Measurements from ENCODE around the gene WNT9A. TPM values are rescaled to one million over a fixed set of nuclear protein-coding genes. Genes with fewer than 3 reads are reported as not detected.

WNT9A gene
- total and polyA plus RNA-seq, 7 experiments from 2014 or later, result 0.29 TPM; not detected in 6

GRCh38 chr1:227924168-227924832 lies 23.4 kb downstream of the WNT9A start:
- Mint-ChIP-seq H3K4me1 (peaks cover 0 to 2% (median 0%) of the 10 kb centered on the region in 7 donors), H3K27me3 (no peaks in the 10 kb centered on the region), H3K36me3 (no peaks in the 10 kb centered on the region), H3K9me3 (no peaks in the 10 kb centered on the region), H3K27ac (no peak overlapping the region), H3K4me3 (no peak overlapping the region)
- intact Hi-C loops (cut with micrococcal nuclease), result no loop called here
- Histone ChIP-seq H3K27ac (ENCODE audit: low read depth, low read length) (no peak overlapping the region), H3K27me3 (ENCODE audit: control insufficient read depth in 2 of 2, insufficient read depth in 2 of 2, low read length in 2 of 2) (no peaks in the 10 kb centered on the region), H3K9me3 (ENCODE audit: control insufficient read depth in 2 of 3, low read length in 3 of 3) (no peaks in the 10 kb centered on the region), H3K36me3 (ENCODE audit: control insufficient read depth in 2 of 3, insufficient read depth in 3 of 3, low read length in 3 of 3) (no peaks in the 10 kb centered on the region), H3K4me1 (ENCODE audit: control insufficient read depth in 2 of 2, insufficient read depth in 2 of 2, low read length in 2 of 2) (no peaks in the 10 kb centered on the region), H3K4me3 (ENCODE audit: low read length) (no peak overlapping the region)
- ChIA-PET POLR2A (no interaction called here), CTCF (no interaction called here)
- no peak for ATAC-seq
- DNase-seq, result no peak

- Mint-ChIP-seq H3K9me3 (no peaks in the 10 kb centered on the region), H3K27ac (no peak overlapping the region)
- CTCF ChIA-PET, result no interaction called here
Observed at GRCh38 chr1:227923353-227924167, 24.2 kb downstream of the WNT9A start.

GRCh38 chr1:227922501-227923352 lies 25.0 kb downstream of the WNT9A start:
- CTCF ChIA-PET, result no interaction called here
- ATAC-seq, result no peak
- no peak overlapping the region for H3K4me3 ChIP-seq (ENCODE audit: low read length)

More at GRCh38 chr1:227923353-227924167, 24.2 kb downstream of the WNT9A start:
- Mint-ChIP-seq H3K27me3 (no peaks in the 10 kb centered on the region), H3K4me1 (peaks cover 0 to 2% (median 0%) of the 10 kb centered on the region in 7 donors), H3K36me3 (no peaks in the 10 kb centered on the region), H3K4me3 (no peak overlapping the region)
- Histone ChIP-seq H3K4me1 (ENCODE audit: control insufficient read depth in 2 of 2, insufficient read depth in 2 of 2, low read length in 2 of 2) (no peaks in the 10 kb centered on the region), H3K4me3 (ENCODE audit: low read length) (no peak overlapping the region), H3K27me3 (ENCODE audit: control insufficient read depth in 2 of 2, insufficient read depth in 2 of 2, low read length in 2 of 2) (no peaks in the 10 kb centered on the region), H3K36me3 (ENCODE audit: control insufficient read depth in 2 of 3, insufficient read depth in 3 of 3, low read length in 3 of 3) (no peaks in the 10 kb centered on the region), H3K27ac (ENCODE audit: low read depth, low read length) (no peak overlapping the region), H3K9me3 (ENCODE audit: control insufficient read depth in 2 of 3, low read length in 3 of 3) (no peaks in the 10 kb centered on the region)
- DNase-seq, result no peak
- intact Hi-C loops (cut with micrococcal nuclease), result no loop called here
- no peak for ATAC-seq
- POLR2A ChIA-PET, result no interaction called here

GRCh38 chr1:227921461-227922185 lies 26.1 kb downstream of the WNT9A start:
- H3K27me3 Mint-ChIP-seq, result no peaks in the 10 kb centered on the region
- H3K36me3 Mint-ChIP-seq, result no peaks in the 10 kb centered on the region
- Histone ChIP-seq H3K4me3 (ENCODE audit: low read length) (no peak overlapping the region), H3K27ac (ENCODE audit: low read depth, low read length) (no peak overlapping the region), H3K9me3 (ENCODE audit: control insufficient read depth in 2 of 3, low read length in 3 of 3) (no peaks in the 10 kb centered on the region), H3K36me3 (ENCODE audit: control insufficient read depth in 2 of 3, insufficient read depth in 3 of 3, low read length in 3 of 3) (no peaks in the 10 kb centered on the region), H3K27me3 (ENCODE audit: control insufficient read depth in 2 of 2, insufficient read depth in 2 of 2, low read length in 2 of 2) (no peaks in the 10 kb centered on the region), H3K4me1 (ENCODE audit: control insufficient read depth in 2 of 2, insufficient read depth in 2 of 2, low read length in 2 of 2) (no peaks in the 10 kb centered on the region)
- intact Hi-C loops (cut with micrococcal nuclease), result no loop called here
- no peak overlapping the region for H3K27ac Mint-ChIP-seq
- POLR2A ChIA-PET, result no interaction called here
- H3K4me3 Mint-ChIP-seq, result no peak overlapping the region
- peaks cover 0 to 7% (median 0%) of the 10 kb centered on the region in 7 donors for H3K4me1 Mint-ChIP-seq
- ATAC-seq (no peak), DNase-seq (no peak)
- no peaks in the 10 kb centered on the region for H3K9me3 Mint-ChIP-seq
- CTCF ChIA-PET, result interaction anchor here (1.0 kb wide), 1 partner anchor 10 kb away, joined by 3 read pairs; no protein-coding TSS in a partner anchor

More at GRCh38 chr1:227922501-227923352, 25.0 kb downstream of the WNT9A start:
- POLR2A ChIA-PET, result no interaction called here
- no peak for DNase-seq
- H3K27me3 Mint-ChIP-seq, result no peaks in the 10 kb centered on the region
- no peak overlapping the region for H3K27ac Mint-ChIP-seq
- Histone ChIP-seq H3K27ac (ENCODE audit: low read depth, low read length) (no peak overlapping the region), H3K27me3 (ENCODE audit: control insufficient read depth in 2 of 2, insufficient read depth in 2 of 2, low read length in 2 of 2) (no peaks in the 10 kb centered on the region), H3K36me3 (ENCODE audit: control insufficient read depth in 2 of 3, insufficient read depth in 3 of 3, low read length in 3 of 3) (no peaks in the 10 kb centered on the region), H3K9me3 (ENCODE audit: control insufficient read depth in 2 of 3, low read length in 3 of 3) (no peaks in the 10 kb centered on the region), H3K4me1 (ENCODE audit: control insufficient read depth in 2 of 2, insufficient read depth in 2 of 2, low read length in 2 of 2) (no peaks in the 10 kb centered on the region)
- intact Hi-C loops (cut with micrococcal nuclease), result no loop called here
- H3K4me3 Mint-ChIP-seq, result no peak overlapping the region
- H3K36me3 Mint-ChIP-seq, result no peaks in the 10 kb centered on the region
- peaks cover 0 to 7% (median 0%) of the 10 kb centered on the region in 7 donors for H3K4me1 Mint-ChIP-seq
- H3K9me3 Mint-ChIP-seq, result no peaks in the 10 kb centered on the region

GRCh38 chr1:227920896-227921295 lies 26.8 kb downstream of the WNT9A start:
- no peaks in the 10 kb centered on the region for H3K27me3 Mint-ChIP-seq
- POLR2A ChIA-PET, result no interaction called here
- DNase-seq (no peak), ATAC-seq (no peak)
- no peak overlapping the region for H3K4me3 Mint-ChIP-seq
- no peaks in the 10 kb centered on the region for H3K36me3 Mint-ChIP-seq
- no peaks in the 10 kb centered on the region for H3K9me3 Mint-ChIP-seq
- Histone ChIP-seq H3K4me1 (ENCODE audit: control insufficient read depth in 2 of 2, insufficient read depth in 2 of 2, low read length in 2 of 2) (no peaks in the 10 kb centered on the region), H3K27me3 (ENCODE audit: control insufficient read depth in 2 of 2, insufficient read depth in 2 of 2, low read length in 2 of 2) (no peaks in the 10 kb centered on the region), H3K36me3 (ENCODE audit: control insufficient read depth in 2 of 3, insufficient read depth in 3 of 3, low read length in 3 of 3) (no peaks in the 10 kb centered on the region), H3K4me3 (ENCODE audit: low read length) (no peak overlapping the region), H3K27ac (ENCODE audit: low read depth, low read length) (no peak overlapping the region), H3K9me3 (ENCODE audit: control insufficient read depth in 2 of 3, low read length in 3 of 3) (no peaks in the 10 kb centered on the region)
- intact Hi-C loops (cut with micrococcal nuclease), result no loop called here
- CTCF ChIA-PET, result interaction anchor here (0.6 to 1.0 kb wide), 2 partner anchors 9 to 1523 kb away, joined by 3 to 6 read pairs; no protein-coding TSS in a partner anchor
- H3K4me1 Mint-ChIP-seq, result peaks cover 0 to 5% (median 0%) of the 10 kb centered on the region in 7 donors
- H3K27ac Mint-ChIP-seq, result no peak overlapping the region

- Histone ChIP-seq H3K4me3 (ENCODE audit: low read length) (no peak overlapping the region), H3K9me3 (ENCODE audit: control insufficient read depth in 2 of 3, low read length in 3 of 3) (no peaks in the 10 kb centered on the region), H3K27me3 (ENCODE audit: control insufficient read depth in 2 of 2, insufficient read depth in 2 of 2, low read length in 2 of 2) (no peaks in the 10 kb centered on the region), H3K36me3 (ENCODE audit: control insufficient read depth in 2 of 3, insufficient read depth in 3 of 3, low read length in 3 of 3) (no peaks in the 10 kb centered on the region), H3K27ac (ENCODE audit: low read depth, low read length) (no peak overlapping the region), H3K4me1 (ENCODE audit: control insufficient read depth in 2 of 2, insufficient read depth in 2 of 2, low read length in 2 of 2) (no peaks in the 10 kb centered on the region)
- DNase-seq (no peak), ATAC-seq (no peak)
- Mint-ChIP-seq H3K4me3 (no peak overlapping the region), H3K27ac (no peak overlapping the region), H3K4me1 (peaks cover 0 to 5% (median 0%) of the 10 kb centered on the region in 7 donors), H3K36me3 (no peaks in the 10 kb centered on the region), H3K9me3 (no peaks in the 10 kb centered on the region), H3K27me3 (no peaks in the 10 kb centered on the region)
- POLR2A ChIA-PET, result no interaction called here
- intact Hi-C loops (cut with micrococcal nuclease), result no loop called here
- CTCF ChIA-PET, result interaction anchor here (0.6 to 1.0 kb wide), 2 partner anchors 9 to 1523 kb away, joined by 3 to 6 read pairs; no protein-coding TSS in a partner anchor
Observed at GRCh38 chr1:227920426-227920825, 27.3 kb downstream of the WNT9A start.

Data from naive thymus-derived CD4-positive, alpha-beta T cell (primary cell).